ENCODE measurements around the gene STX18. TPM values are rescaled to one million over a fixed set of nuclear protein-coding genes. Genes with fewer than 3 reads are reported as not detected.

The STX18 gene
- total RNA-seq, 1 donor from 2014 or later, result 36.5 TPM

DNA sequence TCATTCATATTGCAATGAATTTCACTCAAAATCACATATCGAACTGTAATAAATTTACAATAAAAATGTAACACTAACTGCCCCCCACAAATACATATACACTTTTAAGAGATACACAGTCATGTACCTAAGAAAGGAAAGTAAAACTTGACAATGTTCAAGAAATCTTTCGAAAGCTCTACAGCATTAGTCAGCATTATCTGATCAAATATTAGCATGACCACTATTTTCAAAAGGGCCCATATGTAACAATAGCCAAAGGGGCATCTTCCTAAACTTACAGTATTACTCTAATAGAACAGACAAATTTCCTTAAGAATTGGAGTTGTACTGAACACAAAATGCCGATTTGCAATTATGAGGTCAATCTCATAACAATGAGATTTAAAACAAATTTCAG lies 51.8 kb downstream of the STX18 start:
- no peak for DNase-seq
- H3K36me3 ChIP-seq, result no peaks in the 10 kb centered on the region
- TF ChIP-seq, protein P1, sequence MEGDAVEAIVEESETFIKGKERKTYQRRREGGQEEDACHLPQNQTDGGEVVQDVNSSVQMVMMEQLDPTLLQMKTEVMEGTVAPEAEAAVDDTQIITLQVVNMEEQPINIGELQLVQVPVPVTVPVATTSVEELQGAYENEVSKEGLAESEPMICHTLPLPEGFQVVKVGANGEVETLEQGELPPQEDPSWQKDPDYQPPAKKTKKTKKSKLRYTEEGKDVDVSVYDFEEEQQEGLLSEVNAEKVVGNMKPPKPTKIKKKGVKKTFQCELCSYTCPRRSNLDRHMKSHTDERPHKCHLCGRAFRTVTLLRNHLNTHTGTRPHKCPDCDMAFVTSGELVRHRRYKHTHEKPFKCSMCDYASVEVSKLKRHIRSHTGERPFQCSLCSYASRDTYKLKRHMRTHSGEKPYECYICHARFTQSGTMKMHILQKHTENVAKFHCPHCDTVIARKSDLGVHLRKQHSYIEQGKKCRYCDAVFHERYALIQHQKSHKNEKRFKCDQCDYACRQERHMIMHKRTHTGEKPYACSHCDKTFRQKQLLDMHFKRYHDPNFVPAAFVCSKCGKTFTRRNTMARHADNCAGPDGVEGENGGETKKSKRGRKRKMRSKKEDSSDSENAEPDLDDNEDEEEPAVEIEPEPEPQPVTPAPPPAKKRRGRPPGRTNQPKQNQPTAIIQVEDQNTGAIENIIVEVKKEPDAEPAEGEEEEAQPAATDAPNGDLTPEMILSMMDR (IDR thresholded peaks at IDR 0.05), result no peak
- ATAC-seq, result no peak
- H3K27me3 ChIP-seq (ENCODE audit: low read depth), result no peaks in the 10 kb centered on the region
- no peaks in the 10 kb centered on the region for H3K9me3 ChIP-seq
- intact Hi-C loops (cut with DNase I), result no loop called here
- H3K4me3 ChIP-seq, result no peak overlapping the region
- no peak overlapping the region for H3K27ac ChIP-seq
- H3K4me1 ChIP-seq, result peaks cover 8% of the 10 kb centered on the region

DNA sequence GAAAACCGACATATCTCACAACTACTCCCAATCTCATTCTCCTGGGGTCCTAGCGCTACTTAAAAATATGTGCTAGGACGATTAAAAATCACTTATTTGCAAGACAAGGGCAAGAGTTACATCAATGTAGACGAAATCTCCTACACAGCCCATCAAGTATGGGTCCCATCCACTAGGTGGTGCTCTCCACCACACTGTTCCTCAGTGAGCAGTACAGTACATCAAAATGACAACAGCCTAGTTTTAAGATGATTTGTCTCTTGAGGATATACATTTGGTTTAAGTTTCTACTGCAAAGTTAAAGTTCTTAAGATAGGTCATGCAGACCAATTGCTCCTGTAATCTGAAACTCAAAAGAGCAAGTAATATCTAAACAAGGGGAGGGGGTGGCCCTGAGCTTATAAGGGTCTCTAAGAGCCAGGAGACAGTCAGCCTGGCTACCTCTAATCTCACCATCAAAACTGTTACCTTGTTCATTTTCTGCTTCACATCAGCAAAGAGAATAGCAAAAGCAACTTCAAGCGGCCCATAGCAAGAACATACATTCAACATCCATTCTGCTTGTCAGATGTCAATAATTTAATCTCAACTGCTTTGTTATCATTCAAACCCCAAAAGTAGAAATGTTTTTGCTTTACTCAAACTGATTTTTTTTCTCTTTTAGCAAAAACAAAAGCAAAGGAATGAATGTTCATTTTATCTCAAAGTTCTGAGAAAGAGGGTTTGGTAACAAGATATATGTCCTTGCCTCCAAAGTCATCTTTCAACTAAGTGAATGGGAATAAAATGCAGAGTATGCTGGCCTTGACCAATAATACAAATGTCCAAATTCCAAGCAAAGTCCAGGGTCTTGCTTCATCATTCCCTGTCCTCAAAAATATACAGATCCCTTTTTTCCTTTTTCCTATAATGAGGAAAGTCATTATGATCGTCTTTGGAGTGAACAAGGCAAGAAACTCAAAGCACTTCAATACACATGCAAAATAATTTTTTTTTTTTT lies 53.1 kb downstream of the STX18 start:
- Histone ChIP-seq H3K36me3 (no peaks in the 10 kb centered on the region), H3K9me3 (no peaks in the 10 kb centered on the region), H3K4me1 (peaks cover 8% of the 10 kb centered on the region), H3K27ac (no peak overlapping the region), H3K4me3 (no peak overlapping the region), H3K27me3 (ENCODE audit: low read depth) (no peaks in the 10 kb centered on the region)
- TF ChIP-seq, protein P1 (IDR thresholded peaks at IDR 0.05), result peak; percentile 88
- no peak for DNase-seq
- intact Hi-C loops (cut with DNase I), result no loop called here
- peak; percentile 89 to 91 for ATAC-seq

DNA sequence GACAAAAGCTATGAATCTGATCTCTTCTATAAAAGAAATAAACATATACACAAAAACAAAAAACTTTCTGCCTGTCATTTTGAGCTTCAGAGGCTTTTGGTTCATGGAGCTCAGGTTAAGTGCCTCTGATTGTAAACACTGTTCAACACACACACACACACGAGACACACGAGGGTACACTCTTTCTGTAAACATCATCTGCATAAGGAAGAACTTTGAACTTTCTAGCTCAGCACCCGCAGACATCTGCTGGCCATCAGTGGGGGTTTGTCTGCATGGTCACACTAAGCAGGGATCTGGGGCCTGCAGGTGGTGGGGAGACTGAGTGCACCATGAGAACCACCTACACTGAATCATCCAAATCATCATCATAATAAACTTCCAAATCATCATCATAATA lies 54.9 kb downstream of the STX18 start:
- Histone ChIP-seq H3K9me3 (no peaks in the 10 kb centered on the region), H3K36me3 (no peaks in the 10 kb centered on the region), H3K4me3 (no peak overlapping the region), H3K27ac (no peak overlapping the region), H3K4me1 (peaks cover 8% of the 10 kb centered on the region), H3K27me3 (ENCODE audit: low read depth) (no peaks in the 10 kb centered on the region)
- DNase-seq, result no peak
- TF ChIP-seq, protein P1 (IDR thresholded peaks at IDR 0.05), result no peak
- intact Hi-C loops (cut with DNase I), result no loop called here
- ATAC-seq, result no peak

DNA sequence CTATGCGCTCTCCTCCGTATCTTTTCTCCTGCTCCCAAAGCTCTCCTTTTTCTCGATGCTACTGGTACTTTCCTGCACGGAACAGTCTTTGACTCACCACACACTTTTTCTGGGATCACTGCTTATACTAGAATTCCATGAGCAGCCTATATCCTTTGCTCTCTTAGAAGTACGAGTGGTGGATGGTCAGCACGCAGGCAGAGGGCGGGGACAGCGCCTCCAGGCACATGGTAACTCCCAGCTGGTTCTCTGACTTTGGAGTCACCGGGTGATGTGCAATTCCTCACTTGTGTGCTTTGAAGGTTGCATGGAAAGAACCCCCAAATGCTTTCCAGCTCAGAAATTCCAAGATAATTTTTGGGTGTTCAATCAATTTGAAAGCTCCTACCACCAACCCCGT lies 56.0 kb downstream of the STX18 start:
- intact Hi-C loops (cut with DNase I), result no loop called here
- H3K27ac ChIP-seq, result no peak overlapping the region
- ATAC-seq, result no peak
- DNase-seq, result no peak
- H3K4me1 ChIP-seq, result no peaks in the 10 kb centered on the region
- H3K4me3 ChIP-seq, result no peak overlapping the region
- H3K36me3 ChIP-seq, result no peaks in the 10 kb centered on the region
- H3K27me3 ChIP-seq (ENCODE audit: low read depth), result no peaks in the 10 kb centered on the region
- H3K9me3 ChIP-seq, result no peaks in the 10 kb centered on the region
- TF ChIP-seq, protein P1 (IDR thresholded peaks at IDR 0.05), result no peak

DNA sequence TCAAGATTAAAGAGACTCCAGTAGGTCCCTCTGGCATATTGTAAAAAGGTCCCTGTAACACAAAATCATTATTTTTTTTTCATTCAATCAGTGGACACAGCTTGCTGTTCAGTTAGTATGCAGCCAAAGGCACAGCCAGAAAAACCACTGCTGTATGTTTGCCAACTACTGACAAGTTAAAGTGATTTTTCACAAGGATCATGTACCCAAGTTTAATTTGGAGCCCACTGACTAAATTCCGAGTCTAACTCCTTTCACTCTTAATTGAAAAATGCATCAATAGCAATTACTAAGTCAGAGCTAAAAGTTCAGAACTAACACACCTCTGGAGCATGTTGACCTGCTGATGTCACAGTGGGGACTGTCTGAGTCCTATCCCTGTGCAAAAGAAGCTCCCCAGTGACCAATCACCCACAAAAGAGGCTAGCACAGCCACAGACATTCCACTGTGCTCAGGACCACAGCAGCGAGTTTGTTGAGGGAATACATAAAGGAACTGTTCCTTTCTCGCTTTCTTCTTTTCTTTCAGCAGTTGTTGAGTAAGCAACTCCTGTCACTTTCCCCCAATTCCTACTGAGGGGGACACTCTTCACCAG lies 60.4 kb downstream of the STX18 start:
- Histone ChIP-seq H3K4me3 (no peak overlapping the region), H3K27me3 (ENCODE audit: low read depth) (no peaks in the 10 kb centered on the region), H3K4me1 (no peaks in the 10 kb centered on the region), H3K36me3 (no peaks in the 10 kb centered on the region), H3K9me3 (no peaks in the 10 kb centered on the region), H3K27ac (no peak overlapping the region)
- intact Hi-C loops (cut with DNase I), result no loop called here
- no peak for ATAC-seq
- TF ChIP-seq, protein P1 (IDR thresholded peaks at IDR 0.05), result no peak
- no peak for DNase-seq

Measured in lower lobe of right lung (tissue), 2 donors.